Activated CD8-positive, alpha-beta T cell treated with anti-CD3 and anti-CD28 coated beads for 36 hours (primary cell): ENCODE measurements around the gene LAMA5. TPM values are rescaled to one million over a fixed set of nuclear protein-coding genes. Genes with fewer than 3 reads are reported as not detected.

Experiments used
- ATAC-seq: fragments of 200-7000 bp; cut with Tn5 transposase; one replicate; pipeline ENCODE4 v1.10.0; 2021; ENCODE audit warnings: mild to moderate bottlenecking, moderate library complexity
- CTCF ChIA-PET: fragments of 350-600 bp; sonication (Branson Sonifier 250); formaldehyde crosslinking; loops from one replicate; lab custom pipeline; 2021; ENCODE audit warnings: antibody characterized with exemption; lab: Charles Lee
- POLR2A ChIA-PET: fragments of 350-600 bp; sonication (Branson Sonifier 250); formaldehyde crosslinking; loops from one replicate; lab custom pipeline; 2021; ENCODE audit warnings: antibody characterized with exemption; lab: Charles Lee
- DNase-seq: peaks from one replicate; pipeline ENCODE4 v3.0.0-alpha.2; 2020
- H3K27ac Mint-ChIP-seq: one replicate; pipeline ENCODE4 v1.8.0; 2021; ENCODE audit warnings: mild to moderate bottlenecking, mixed read lengths
- H3K27me3 Mint-ChIP-seq: one replicate; pipeline ENCODE4 v1.8.0; 2021; ENCODE audit warnings: mixed read lengths
- H3K36me3 Mint-ChIP-seq: one replicate; pipeline ENCODE4 v1.8.0; 2021; ENCODE audit warnings: low read depth, mixed read lengths
- H3K4me1 Mint-ChIP-seq: one replicate; pipeline ENCODE4 v1.8.0; 2021; ENCODE audit warnings: low read depth, mixed read lengths
- H3K4me3 Mint-ChIP-seq: one replicate; pipeline ENCODE4 v1.8.0; 2021; ENCODE audit warnings: mild to moderate bottlenecking, moderate library complexity, mixed read lengths
- H3K9me3 Mint-ChIP-seq: one replicate; pipeline ENCODE4 v1.8.0; 2021; ENCODE audit warnings: mixed read lengths
- CTCF ChIP-seq: fragments of 200-600 bp; IDR thresholded peaks from one replicate; pipeline ENCODE4 v1.8.0; 2022; ENCODE audit warnings: antibody characterized with exemption, mild to moderate bottlenecking
- intact Hi-C: fragments of 100-400 bp; cut with micrococcal nuclease; formaldehyde crosslinking; loops from one replicate; pipeline ENCODE4 v1.10.0; 2022
- total RNA-seq, 2 experiments: library from RNA; stranded (reverse); gene quantifications; one replicate each; pipeline ENCODE4 v1.2.3, GENCODE V29; 2021

Gene LAMA5
- total RNA-seq, 2 experiments from 2014 or later: 0.25 to 0.76 TPM

- no peaks in the 10 kb centered on the region for H3K36me3 Mint-ChIP-seq
- peaks cover 5% of the 10 kb centered on the region for H3K4me1 Mint-ChIP-seq
- no peak for ATAC-seq
- H3K4me3 Mint-ChIP-seq: no peak overlapping the region
- peaks cover 29% of the 10 kb centered on the region for H3K27me3 Mint-ChIP-seq
- TF ChIP-seq CTCF: no peak
- ChIA-PET CTCF (interaction anchor here (1.0 to 2.0 kb wide), 3 partner anchors 12 to 68 kb away, joined by 3 to 6 read pairs (median 6); no protein-coding TSS in a partner anchor), POLR2A (interaction anchor here (0.6 to 1.6 kb wide), 2 partner anchors 18 to 21 kb away, joined by 3 to 4 read pairs; partner anchors contain the start of gene RPS21)
- no peak overlapping the region for H3K27ac Mint-ChIP-seq
- H3K9me3 Mint-ChIP-seq: no peaks in the 10 kb centered on the region
- no peak for DNase-seq
- intact Hi-C loops: no loop called here
Observed at GRCh38 chr20:62368392-62368975, 1.4 kb upstream of the LAMA5 start.

DNA sequence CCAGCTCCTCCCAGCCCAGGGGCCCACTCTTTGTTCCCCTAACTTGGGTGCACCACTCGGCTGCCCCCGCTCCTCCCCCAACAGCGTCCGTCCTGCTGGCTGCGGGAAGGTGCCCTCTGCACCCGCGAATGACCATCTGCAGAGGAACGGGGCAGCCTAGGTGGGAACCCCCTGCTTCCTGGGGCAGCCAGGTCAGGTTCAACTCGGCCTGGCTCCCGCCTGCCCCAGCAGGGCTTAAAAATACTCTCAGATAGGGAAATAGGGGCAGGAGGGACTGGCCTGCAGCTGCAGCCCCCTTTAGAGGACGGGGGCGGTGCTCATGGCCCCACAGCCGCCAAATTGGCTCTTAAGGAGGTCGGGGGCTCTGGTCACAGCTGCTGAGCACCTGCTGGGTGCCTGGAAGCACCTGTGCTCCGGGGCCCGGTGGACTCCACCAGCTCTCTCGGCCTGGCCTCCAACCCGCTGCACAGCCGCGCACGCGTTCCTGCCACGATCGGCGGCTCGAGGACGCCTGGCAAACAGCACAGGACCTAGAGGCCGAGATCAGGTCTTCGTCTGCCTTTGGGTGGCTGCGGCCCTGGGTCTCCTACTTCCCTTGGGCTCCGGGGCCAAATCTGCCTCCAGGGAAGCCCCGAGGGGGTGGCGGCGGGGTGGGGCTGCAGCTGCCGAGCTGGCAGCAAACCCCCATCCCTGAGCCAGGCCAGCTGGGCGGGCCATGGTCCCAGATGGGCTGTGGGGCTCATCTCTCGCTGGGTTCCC lies 700 bp upstream of the LAMA5 start:
- H3K4me3 Mint-ChIP-seq: no peak overlapping the region
- peak; percentile 24 for DNase-seq
- POLR2A ChIA-PET: interaction anchor here (0.8 to 2.1 kb wide), 3 partner anchors 19 to 1473 kb away, joined by 3 to 4 read pairs (median 4); partner anchors contain the start of gene RPS21

DNA sequence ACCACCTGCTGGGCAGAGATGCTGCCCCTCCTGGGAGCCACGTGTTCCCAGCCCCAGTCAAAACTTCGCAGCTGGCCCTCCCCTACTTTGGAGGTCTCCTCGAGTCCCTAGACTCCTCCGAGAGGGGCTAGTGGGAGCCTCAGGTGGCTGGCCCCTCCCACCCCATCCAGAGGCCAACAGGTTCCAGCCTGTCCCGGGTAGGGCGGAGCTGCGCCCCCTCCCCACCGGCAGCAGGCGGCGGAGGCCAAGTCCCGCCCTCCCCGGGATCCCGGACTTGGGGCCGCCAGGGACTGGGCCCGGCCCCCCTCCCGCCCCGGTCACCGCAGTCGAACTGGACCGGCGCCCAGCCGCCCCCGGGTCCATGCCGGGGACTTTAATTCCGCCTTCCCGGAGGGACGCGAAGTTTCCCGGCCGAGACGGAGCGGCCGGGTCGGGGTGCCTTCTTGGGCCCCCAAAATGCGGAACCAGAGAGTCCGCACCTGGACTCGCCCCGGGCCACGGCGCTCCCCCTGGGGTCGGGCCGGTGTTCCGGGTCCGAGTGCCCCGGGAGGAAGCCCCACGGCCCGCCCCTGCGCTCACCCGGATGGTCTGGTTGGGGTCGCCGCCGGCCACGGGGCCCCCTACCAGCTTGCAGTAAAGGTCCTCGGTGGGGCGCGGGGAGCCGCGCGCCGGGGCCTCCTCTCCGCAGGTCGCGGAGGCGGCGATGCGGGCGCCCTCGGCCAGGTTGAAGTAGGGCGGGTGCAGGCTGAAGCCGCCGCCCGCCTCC lies 559 bp downstream of the LAMA5 start:
- no peak for TF ChIP-seq CTCF
- POLR2A ChIA-PET: interaction anchor here (2.1 kb wide), 1 partner anchor 20 kb away, joined by 4 read pairs; the partner anchor contains the start of gene RPS21
- H3K4me1 Mint-ChIP-seq: peaks cover 5% of the 10 kb centered on the region
- no peak overlapping the region for H3K4me3 Mint-ChIP-seq
- CTCF ChIA-PET: no interaction called here
- no peak overlapping the region for H3K27ac Mint-ChIP-seq
- H3K36me3 Mint-ChIP-seq: no peaks in the 10 kb centered on the region
- ATAC-seq: no peak
- DNase-seq: no peak
- peaks cover 27% of the 10 kb centered on the region for H3K27me3 Mint-ChIP-seq
- no peaks in the 10 kb centered on the region for H3K9me3 Mint-ChIP-seq
- intact Hi-C loops: no loop called here

More for the DNA sequence above, 700 bp upstream of the LAMA5 start:
- TF ChIP-seq CTCF: no peak
- Mint-ChIP-seq H3K36me3 (no peaks in the 10 kb centered on the region), H3K27me3 (peaks cover 27% of the 10 kb centered on the region), H3K4me1 (peaks cover 5% of the 10 kb centered on the region), H3K9me3 (no peaks in the 10 kb centered on the region), H3K27ac (no peak overlapping the region)
- intact Hi-C loops: no loop called here
- CTCF ChIA-PET: interaction anchor here (2.0 kb wide), 2 partner anchors 15 to 67 kb away, joined by 6 read pairs; no protein-coding TSS in a partner anchor
- ATAC-seq: no peak

DNA sequence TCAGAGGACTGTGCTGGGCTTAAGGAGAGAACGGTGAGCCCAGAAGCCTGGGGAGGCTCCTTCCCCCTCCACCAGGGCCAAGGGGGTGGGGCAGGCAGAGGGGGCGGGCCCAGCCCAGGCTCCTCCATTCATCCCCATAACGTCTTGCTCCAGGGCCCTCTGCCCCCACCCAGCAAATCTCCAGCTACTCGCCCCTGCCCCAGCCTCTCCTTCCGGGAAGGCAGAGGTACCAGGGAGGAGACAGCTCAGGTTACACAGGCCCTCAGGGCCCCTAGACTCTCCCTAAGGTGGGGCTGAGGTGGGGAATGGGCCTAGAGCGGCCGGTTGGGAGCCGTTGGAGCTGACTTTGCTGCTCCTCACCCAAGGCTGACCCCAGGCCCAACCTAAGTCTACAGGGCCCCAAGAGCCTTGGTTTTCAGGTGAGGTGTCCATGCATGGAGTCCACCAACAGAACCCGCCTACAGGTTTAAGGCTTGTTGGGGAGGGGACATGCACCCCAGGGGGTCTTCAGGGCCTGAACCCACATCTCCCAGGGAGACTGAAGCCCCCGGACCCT lies 1.2 kb downstream of the LAMA5 start:
- intact Hi-C loops: no loop called here
- H3K27me3 Mint-ChIP-seq: peaks cover 27% of the 10 kb centered on the region
- ChIA-PET POLR2A (interaction anchor here (2.1 kb wide), 1 partner anchor 21 kb away, joined by 4 read pairs; the partner anchor contains the start of gene RPS21), CTCF (interaction anchor here (1.2 kb wide), 1 partner anchor 16 kb away, joined by 4 read pairs; no protein-coding TSS in a partner anchor)
- ATAC-seq (no peak), DNase-seq (no peak)
- H3K27ac Mint-ChIP-seq: no peak overlapping the region
- H3K4me3 Mint-ChIP-seq: no peak overlapping the region
- H3K9me3 Mint-ChIP-seq: no peaks in the 10 kb centered on the region
- no peak for TF ChIP-seq CTCF
- H3K36me3 Mint-ChIP-seq: no peaks in the 10 kb centered on the region
- peaks cover 5% of the 10 kb centered on the region for H3K4me1 Mint-ChIP-seq
